Measurements from ENCODE around the gene TMEM129. TPM values are rescaled to one million over a fixed set of nuclear protein-coding genes. Genes with fewer than 3 reads are reported as not detected.

The TMEM129 gene
- total and polyA plus RNA-seq, 2 donors (not counting 1 experiment from before 2014, with no cell fraction given): 15.0 to 39.6 TPM

DNA sequence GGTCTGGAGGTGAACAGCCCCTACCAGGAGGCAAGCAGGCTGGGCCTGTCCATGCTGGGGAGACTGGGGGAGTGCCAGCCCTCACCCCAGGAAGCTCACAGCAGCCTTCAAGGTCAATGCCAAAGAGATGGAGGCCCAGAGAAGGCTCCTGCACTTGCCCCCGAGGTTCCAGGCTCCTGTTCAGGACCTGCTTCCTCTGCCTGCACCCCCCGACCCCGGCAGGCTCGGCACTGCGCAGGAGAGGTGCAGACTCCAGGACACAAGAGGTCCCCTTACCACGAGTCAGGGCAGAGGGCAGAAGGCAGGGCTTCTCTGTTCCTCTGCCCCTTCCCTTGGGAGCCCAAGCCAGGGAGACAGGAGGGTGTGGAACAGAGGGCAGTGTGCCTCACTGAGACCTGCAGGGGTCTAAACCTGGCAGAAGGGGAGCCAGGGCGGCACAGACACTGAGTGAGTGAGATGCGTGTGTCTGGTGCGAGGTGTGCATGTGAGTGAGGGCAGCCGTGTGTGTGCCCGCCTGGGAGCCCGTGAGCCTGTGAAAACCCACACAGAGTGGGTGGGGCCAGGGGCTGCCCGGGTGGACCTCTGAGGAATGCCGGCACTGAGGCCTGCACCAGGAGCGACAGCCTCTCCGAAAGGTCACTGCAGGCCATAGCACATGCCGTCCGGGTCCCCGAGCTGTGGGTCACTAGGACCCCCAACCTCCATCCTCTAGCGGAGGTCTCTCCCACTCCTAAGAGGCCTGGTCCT, 41.3 kb upstream of the TMEM129 start:
- Histone ChIP-seq H3K9me3 (ENCODE audit: control insufficient read depth, insufficient read depth, low read depth, low read length) (no peaks in the 10 kb centered on the region), H3K36me3 (ENCODE audit: control insufficient read depth, insufficient read depth, low read length) (no peaks in the 10 kb centered on the region), H3K4me1 (ENCODE audit: control insufficient read depth, extremely low read depth, insufficient read depth, low read length) (no peaks in the 10 kb centered on the region), H4K20me1 (ENCODE audit: control insufficient read depth, extremely low read depth, insufficient read depth, low read length) (no peaks in the 10 kb centered on the region), H3K9ac (ENCODE audit: insufficient read depth, low read length) (no peak overlapping the region), H2AFZ (ENCODE audit: low read length) (no peak overlapping the region), H3K4me2 (ENCODE audit: extremely low read depth, insufficient read depth, low read length) (no peak overlapping the region), H3K4me3 (replicated peaks in 1 of 4; ENCODE audit: control extremely low read depth in 1 of 4, insufficient read depth in 1 of 4, low read depth in 3 of 4, low read length in 4 of 4) (no peak overlapping the region), H3K27me3 (ENCODE audit: control insufficient read depth, insufficient read depth, low read length) (no peaks in the 10 kb centered on the region), H3K27ac (ENCODE audit: insufficient read depth, low read length) (no peak overlapping the region), H3K79me2 (ENCODE audit: control insufficient read depth, insufficient read depth, low read length) (no peaks in the 10 kb centered on the region)
- DNase-seq (ENCODE audit: low read depth in 2 of 2): no peak
- no peak for TF ChIP-seq EZH2 (IDR thresholded peaks at IDR 0.05; ENCODE audit: low read length, missing control alignments)
- TF ChIP-seq, protein P1, sequence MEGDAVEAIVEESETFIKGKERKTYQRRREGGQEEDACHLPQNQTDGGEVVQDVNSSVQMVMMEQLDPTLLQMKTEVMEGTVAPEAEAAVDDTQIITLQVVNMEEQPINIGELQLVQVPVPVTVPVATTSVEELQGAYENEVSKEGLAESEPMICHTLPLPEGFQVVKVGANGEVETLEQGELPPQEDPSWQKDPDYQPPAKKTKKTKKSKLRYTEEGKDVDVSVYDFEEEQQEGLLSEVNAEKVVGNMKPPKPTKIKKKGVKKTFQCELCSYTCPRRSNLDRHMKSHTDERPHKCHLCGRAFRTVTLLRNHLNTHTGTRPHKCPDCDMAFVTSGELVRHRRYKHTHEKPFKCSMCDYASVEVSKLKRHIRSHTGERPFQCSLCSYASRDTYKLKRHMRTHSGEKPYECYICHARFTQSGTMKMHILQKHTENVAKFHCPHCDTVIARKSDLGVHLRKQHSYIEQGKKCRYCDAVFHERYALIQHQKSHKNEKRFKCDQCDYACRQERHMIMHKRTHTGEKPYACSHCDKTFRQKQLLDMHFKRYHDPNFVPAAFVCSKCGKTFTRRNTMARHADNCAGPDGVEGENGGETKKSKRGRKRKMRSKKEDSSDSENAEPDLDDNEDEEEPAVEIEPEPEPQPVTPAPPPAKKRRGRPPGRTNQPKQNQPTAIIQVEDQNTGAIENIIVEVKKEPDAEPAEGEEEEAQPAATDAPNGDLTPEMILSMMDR (conservative IDR thresholded peaks at IDR 0.05 in 1 of 2, IDR thresholded peaks at IDR 0.05 in 1 of 2; ENCODE audit: low read depth in 1 of 2, low read length in 2 of 2): no peak

DNA sequence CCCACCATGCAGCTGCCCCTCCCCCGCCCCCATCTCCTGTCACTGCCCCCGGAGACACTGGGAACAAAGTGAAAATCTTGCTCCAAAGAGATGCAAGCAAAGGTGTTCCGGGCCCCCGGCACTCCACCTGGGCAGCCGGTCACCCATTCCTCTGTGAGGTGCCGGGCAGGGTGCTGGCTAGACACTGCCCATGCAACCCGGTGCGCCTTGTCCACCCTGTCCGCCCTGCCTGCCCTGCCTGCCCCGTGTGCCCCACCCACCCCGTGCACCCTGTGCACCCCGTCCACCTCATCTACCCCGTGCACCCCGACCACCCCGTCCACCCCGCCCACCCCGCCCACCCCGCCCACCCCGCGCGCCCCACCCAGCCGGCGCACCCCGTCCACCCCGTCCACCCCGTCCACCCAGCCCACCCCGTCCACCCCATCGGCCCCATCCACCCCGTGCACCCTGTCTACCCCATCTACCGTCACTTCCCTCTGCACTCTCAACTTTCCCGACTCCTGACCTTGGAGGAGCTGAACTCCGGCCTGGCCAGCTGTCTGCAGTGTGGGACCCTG, 40.1 kb upstream of the TMEM129 start:
- DNase-seq (ENCODE audit: low read depth in 2 of 2): no peak
- H3K36me3 ChIP-seq (ENCODE audit: control insufficient read depth, insufficient read depth, low read length): no peaks in the 10 kb centered on the region
- H3K4me2 ChIP-seq (ENCODE audit: extremely low read depth, insufficient read depth, low read length): no peak overlapping the region
- H3K27me3 ChIP-seq (ENCODE audit: control insufficient read depth, insufficient read depth, low read length): no peaks in the 10 kb centered on the region
- H3K9ac ChIP-seq (ENCODE audit: insufficient read depth, low read length): no peak overlapping the region
- H3K79me2 ChIP-seq (ENCODE audit: control insufficient read depth, insufficient read depth, low read length): no peaks in the 10 kb centered on the region
- H4K20me1 ChIP-seq (ENCODE audit: control insufficient read depth, extremely low read depth, insufficient read depth, low read length): no peaks in the 10 kb centered on the region
- no peaks in the 10 kb centered on the region for H3K4me1 ChIP-seq (ENCODE audit: control insufficient read depth, extremely low read depth, insufficient read depth, low read length)
- no peaks in the 10 kb centered on the region for H3K9me3 ChIP-seq (ENCODE audit: control insufficient read depth, insufficient read depth, low read depth, low read length)
- H2AFZ ChIP-seq (ENCODE audit: low read length): no peak overlapping the region
- no peak overlapping the region for H3K4me3 ChIP-seq (replicated peaks in 1 of 4; ENCODE audit: control extremely low read depth in 1 of 4, insufficient read depth in 1 of 4, low read depth in 3 of 4, low read length in 4 of 4)
- H3K27ac ChIP-seq (ENCODE audit: insufficient read depth, low read length): no peak overlapping the region
- TF ChIP-seq, protein P1 (conservative IDR thresholded peaks at IDR 0.05 in 1 of 2, IDR thresholded peaks at IDR 0.05 in 1 of 2; ENCODE audit: low read depth in 1 of 2, low read length in 2 of 2): no peak
- TF ChIP-seq EZH2 (IDR thresholded peaks at IDR 0.05; ENCODE audit: low read length, missing control alignments): no peak

DNA sequence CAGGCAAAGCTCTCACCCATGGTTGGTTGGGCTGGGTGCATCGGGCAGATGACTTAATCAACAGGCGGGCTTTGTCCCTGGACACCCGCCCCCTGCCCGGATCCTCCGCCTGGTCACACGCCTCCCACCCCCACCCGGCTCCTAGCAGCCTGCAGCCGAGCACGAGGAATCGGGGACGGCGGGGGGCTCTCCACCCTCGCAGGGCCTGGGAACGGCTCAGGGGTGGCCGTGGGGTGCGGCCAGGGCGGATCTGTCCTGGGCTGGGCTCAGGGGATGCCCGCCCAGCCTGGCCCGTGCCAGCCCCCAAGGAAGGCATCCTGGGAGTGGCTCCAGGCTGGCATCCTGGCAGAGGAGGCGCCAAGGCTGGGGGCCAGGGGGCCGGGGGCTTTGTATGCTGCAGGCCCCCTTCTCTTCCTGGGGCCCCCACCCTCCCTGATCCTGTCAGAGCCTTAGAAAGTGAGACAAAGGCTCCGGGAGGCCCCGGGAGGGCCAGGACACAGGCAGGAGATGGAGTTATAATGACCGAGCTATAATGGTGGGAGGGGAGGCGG, 39.5 kb upstream of the TMEM129 start:
- no peak overlapping the region for H3K9ac ChIP-seq (ENCODE audit: insufficient read depth, low read length)
- H3K4me2 ChIP-seq (ENCODE audit: extremely low read depth, insufficient read depth, low read length): no peak overlapping the region
- no peaks in the 10 kb centered on the region for H3K4me1 ChIP-seq (ENCODE audit: control insufficient read depth, extremely low read depth, insufficient read depth, low read length)
- H3K36me3 ChIP-seq (ENCODE audit: control insufficient read depth, insufficient read depth, low read length): no peaks in the 10 kb centered on the region
- no peak for DNase-seq (ENCODE audit: low read depth in 2 of 2)
- no peak overlapping the region for H2AFZ ChIP-seq (ENCODE audit: low read length)
- no peaks in the 10 kb centered on the region for H3K27me3 ChIP-seq (ENCODE audit: control insufficient read depth, insufficient read depth, low read length)
- no peaks in the 10 kb centered on the region for H3K9me3 ChIP-seq (ENCODE audit: control insufficient read depth, insufficient read depth, low read depth, low read length)
- no peak for TF ChIP-seq EZH2 (IDR thresholded peaks at IDR 0.05; ENCODE audit: low read length, missing control alignments)
- TF ChIP-seq, protein P1 (conservative IDR thresholded peaks at IDR 0.05 in 1 of 2, IDR thresholded peaks at IDR 0.05 in 1 of 2; ENCODE audit: low read depth in 1 of 2, low read length in 2 of 2): no peak
- no peak overlapping the region for H3K27ac ChIP-seq (ENCODE audit: insufficient read depth, low read length)
- H4K20me1 ChIP-seq (ENCODE audit: control insufficient read depth, extremely low read depth, insufficient read depth, low read length): no peaks in the 10 kb centered on the region
- H3K4me3 ChIP-seq (replicated peaks in 1 of 4; ENCODE audit: control extremely low read depth in 1 of 4, insufficient read depth in 1 of 4, low read depth in 3 of 4, low read length in 4 of 4): no peak overlapping the region
- no peaks in the 10 kb centered on the region for H3K79me2 ChIP-seq (ENCODE audit: control insufficient read depth, insufficient read depth, low read length)
